ENCODE results near the gene JPH2.

The JPH2 gene

GRCh38 chr20:44160133-44160532, 26.9 kb downstream of the JPH2 start:
- Histone ChIP-seq H3K36me3 (ENCODE audit: insufficient read depth) (no peaks in the 10 kb centered on the region), H4K20me1 (ENCODE audit: insufficient read depth) (no peaks in the 10 kb centered on the region), H3K4me2 (no peak overlapping the region), H3K27me3 (ENCODE audit: insufficient read depth, low read depth) (no peaks in the 10 kb centered on the region), H3K4me3 (IDR thresholded peaks at IDR 0.05; ENCODE audit: insufficient read depth, low read depth, low read length) (no peak overlapping the region), H3K4me1 (ENCODE audit: low read depth, poor library complexity, severe bottlenecking) (no peaks in the 10 kb centered on the region), H2AFZ (ENCODE audit: low read depth) (no peak overlapping the region), H3K9ac (no peak overlapping the region), H3K27ac (no peak overlapping the region), H3K79me2 (ENCODE audit: insufficient read depth, low read depth) (no peaks in the 10 kb centered on the region)
- TF ChIP-seq, protein P1, sequence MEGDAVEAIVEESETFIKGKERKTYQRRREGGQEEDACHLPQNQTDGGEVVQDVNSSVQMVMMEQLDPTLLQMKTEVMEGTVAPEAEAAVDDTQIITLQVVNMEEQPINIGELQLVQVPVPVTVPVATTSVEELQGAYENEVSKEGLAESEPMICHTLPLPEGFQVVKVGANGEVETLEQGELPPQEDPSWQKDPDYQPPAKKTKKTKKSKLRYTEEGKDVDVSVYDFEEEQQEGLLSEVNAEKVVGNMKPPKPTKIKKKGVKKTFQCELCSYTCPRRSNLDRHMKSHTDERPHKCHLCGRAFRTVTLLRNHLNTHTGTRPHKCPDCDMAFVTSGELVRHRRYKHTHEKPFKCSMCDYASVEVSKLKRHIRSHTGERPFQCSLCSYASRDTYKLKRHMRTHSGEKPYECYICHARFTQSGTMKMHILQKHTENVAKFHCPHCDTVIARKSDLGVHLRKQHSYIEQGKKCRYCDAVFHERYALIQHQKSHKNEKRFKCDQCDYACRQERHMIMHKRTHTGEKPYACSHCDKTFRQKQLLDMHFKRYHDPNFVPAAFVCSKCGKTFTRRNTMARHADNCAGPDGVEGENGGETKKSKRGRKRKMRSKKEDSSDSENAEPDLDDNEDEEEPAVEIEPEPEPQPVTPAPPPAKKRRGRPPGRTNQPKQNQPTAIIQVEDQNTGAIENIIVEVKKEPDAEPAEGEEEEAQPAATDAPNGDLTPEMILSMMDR (conservative IDR thresholded peaks at IDR 0.05; ENCODE audit: low read depth, low read length), result no peak

DNA sequence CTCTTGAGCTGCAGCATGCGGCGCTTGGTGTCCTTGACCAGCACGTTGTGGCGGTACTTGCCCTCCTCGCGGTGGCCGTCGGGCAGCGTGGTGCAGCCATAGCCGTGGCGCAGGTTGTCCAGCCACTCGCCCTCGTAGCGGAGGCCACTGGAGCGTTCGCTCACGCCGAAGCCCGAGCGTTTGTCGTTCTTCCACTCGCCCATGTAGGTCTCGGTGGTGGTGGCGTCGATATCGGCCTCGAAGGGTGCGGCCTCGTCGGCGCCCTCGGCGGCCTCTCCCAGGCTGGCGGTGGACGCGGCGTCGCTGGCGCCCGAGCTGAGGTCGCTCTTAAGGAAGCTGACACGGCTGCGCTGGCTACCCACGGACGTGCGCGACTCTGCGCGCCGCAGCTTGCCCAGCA, 27.3 kb downstream of the JPH2 start:
- Histone ChIP-seq H3K36me3 (ENCODE audit: insufficient read depth) (no peaks in the 10 kb centered on the region), H2AFZ (ENCODE audit: low read depth) (no peak overlapping the region), H3K79me2 (ENCODE audit: insufficient read depth, low read depth) (no peaks in the 10 kb centered on the region), H3K4me2 (no peak overlapping the region), H4K20me1 (ENCODE audit: insufficient read depth) (no peaks in the 10 kb centered on the region), H3K27ac (no peak overlapping the region), H3K9ac (no peak overlapping the region), H3K27me3 (ENCODE audit: insufficient read depth, low read depth) (no peaks in the 10 kb centered on the region), H3K4me3 (IDR thresholded peaks at IDR 0.05; ENCODE audit: insufficient read depth, low read depth, low read length) (no peak overlapping the region), H3K4me1 (ENCODE audit: low read depth, poor library complexity, severe bottlenecking) (no peaks in the 10 kb centered on the region)
- TF ChIP-seq, protein P1 (conservative IDR thresholded peaks at IDR 0.05; ENCODE audit: low read depth, low read length), result no peak

DNA sequence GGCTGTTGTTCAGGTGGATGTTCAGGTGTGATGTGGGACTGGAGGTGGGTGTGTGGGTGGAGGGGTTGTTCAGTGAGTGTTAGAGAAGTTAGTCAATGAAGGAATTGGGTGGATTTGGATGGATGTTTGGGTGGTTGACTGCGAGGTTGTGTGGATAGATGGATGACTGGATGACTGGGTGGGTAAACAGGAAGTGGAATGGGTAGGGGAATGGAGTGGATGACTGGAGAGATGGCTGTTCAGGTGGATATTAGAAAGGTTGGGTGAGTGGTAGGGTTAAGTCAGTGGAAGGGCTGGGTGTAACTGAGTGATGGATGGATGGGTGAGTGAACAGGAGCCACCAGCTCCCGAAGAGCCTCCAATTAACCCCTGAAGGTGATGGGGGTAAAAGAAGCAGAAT, 27.9 kb downstream of the JPH2 start:
- H3K4me1 ChIP-seq (ENCODE audit: low read depth, poor library complexity, severe bottlenecking), result no peaks in the 10 kb centered on the region
- H2AFZ ChIP-seq (ENCODE audit: low read depth), result no peak overlapping the region
- no peaks in the 10 kb centered on the region for H4K20me1 ChIP-seq (ENCODE audit: insufficient read depth)
- no peak overlapping the region for H3K4me3 ChIP-seq (IDR thresholded peaks at IDR 0.05; ENCODE audit: insufficient read depth, low read depth, low read length)
- no peak overlapping the region for H3K9ac ChIP-seq
- H3K27ac ChIP-seq, result no peak overlapping the region
- no peak overlapping the region for H3K4me2 ChIP-seq
- H3K27me3 ChIP-seq (ENCODE audit: insufficient read depth, low read depth), result no peaks in the 10 kb centered on the region
- H3K79me2 ChIP-seq (ENCODE audit: insufficient read depth, low read depth), result no peaks in the 10 kb centered on the region
- H3K36me3 ChIP-seq (ENCODE audit: insufficient read depth), result no peaks in the 10 kb centered on the region
- TF ChIP-seq, protein P1 (conservative IDR thresholded peaks at IDR 0.05; ENCODE audit: low read depth, low read length), result no peak

GRCh38 chr20:44157061-44157460, 29.9 kb downstream of the JPH2 start:
- Histone ChIP-seq H3K4me3 (IDR thresholded peaks at IDR 0.05; ENCODE audit: insufficient read depth, low read depth, low read length) (no peak overlapping the region), H3K27ac (no peak overlapping the region)

More at GRCh38 chr20:44157061-44157460, 29.9 kb downstream of the JPH2 start:
- Histone ChIP-seq H4K20me1 (ENCODE audit: insufficient read depth) (no peaks in the 10 kb centered on the region), H3K4me2 (no peak overlapping the region), H3K27me3 (ENCODE audit: insufficient read depth, low read depth) (no peaks in the 10 kb centered on the region), H3K36me3 (ENCODE audit: insufficient read depth) (no peaks in the 10 kb centered on the region), H3K4me1 (ENCODE audit: low read depth, poor library complexity, severe bottlenecking) (no peaks in the 10 kb centered on the region), H2AFZ (ENCODE audit: low read depth) (no peak overlapping the region), H3K79me2 (ENCODE audit: insufficient read depth, low read depth) (no peaks in the 10 kb centered on the region), H3K9ac (no peak overlapping the region)
- TF ChIP-seq, protein P1 (conservative IDR thresholded peaks at IDR 0.05; ENCODE audit: low read depth, low read length), result no peak
